ENCODE results near the gene ADAMTS17.
"Not testable (repeated sequence)": the region's sequence is repeated elsewhere in the genome, so short reads cannot be mapped to it uniquely, and the experiment has no call there.

The ADAMTS17 gene

GRCh38 chr15:99951511-99951910, 390.3 kb downstream of the ADAMTS17 start:
- DNase-seq (ENCODE audit: low spot score), result no peak

DNA sequence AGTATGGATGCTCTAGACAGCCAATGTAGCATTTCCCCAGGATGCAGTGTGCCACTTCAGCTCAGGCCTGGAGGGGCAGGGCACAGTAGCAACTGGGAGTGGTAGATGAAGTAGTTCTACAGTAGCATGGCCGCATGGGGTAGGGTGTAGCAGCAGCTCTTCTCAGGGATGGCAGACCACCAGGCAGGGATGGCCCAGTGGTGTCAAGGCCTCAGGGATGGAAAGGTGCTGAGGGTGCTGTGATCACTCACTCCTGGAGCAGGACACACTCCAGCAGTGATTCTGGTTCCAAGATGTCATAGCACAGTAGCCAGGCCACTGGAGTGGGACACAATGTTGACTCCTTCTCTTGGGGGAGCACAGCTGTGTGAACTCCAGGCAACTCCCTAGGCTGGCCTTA, 397.6 kb downstream of the ADAMTS17 start:
- no peak for DNase-seq (ENCODE audit: low spot score)

- no peak for DNase-seq (ENCODE audit: low spot score)
Observed at GRCh38 chr15:99943466-99943865, 398.3 kb downstream of the ADAMTS17 start.

DNA sequence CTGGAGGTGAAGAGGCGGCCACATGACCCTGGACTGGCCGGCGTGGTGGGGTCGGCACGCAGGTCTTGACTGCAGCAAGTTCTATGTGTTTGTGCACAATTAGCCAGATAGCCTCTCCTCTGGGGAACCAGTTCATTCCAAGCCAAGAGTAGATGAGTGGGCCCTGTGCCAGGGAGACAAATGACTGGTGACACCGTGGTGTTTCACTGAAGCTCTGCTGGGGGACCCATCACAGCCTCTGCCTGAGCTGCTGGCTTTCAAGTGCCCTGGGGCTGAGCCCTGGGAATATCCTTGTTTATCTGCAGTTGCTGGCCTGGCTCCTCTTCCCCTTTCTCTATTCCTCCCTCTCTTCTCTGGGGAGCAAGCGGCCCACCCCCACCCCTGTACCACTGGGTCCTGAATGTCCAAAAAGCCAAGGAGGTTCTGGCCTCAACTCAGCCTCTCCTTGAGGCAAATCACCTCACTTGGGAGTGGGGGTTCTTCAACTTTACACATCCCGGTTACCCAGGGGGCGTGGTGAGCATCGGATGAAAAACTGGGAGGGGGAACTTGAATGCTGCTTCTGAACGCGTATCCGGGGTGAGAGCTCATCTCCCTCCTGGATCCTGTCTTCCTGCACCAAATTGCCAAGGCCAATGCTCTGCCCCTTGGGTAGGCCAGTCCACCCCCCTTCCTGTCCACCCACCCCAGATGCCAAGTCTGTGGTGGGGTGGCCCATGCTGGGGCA, 408.9 kb downstream of the ADAMTS17 start:
- no peak for DNase-seq (ENCODE audit: low spot score)

- DNase-seq (ENCODE audit: low spot score), result no peak
Observed at GRCh38 chr15:99931703-99932603, 409.8 kb downstream of the ADAMTS17 start.

DNA sequence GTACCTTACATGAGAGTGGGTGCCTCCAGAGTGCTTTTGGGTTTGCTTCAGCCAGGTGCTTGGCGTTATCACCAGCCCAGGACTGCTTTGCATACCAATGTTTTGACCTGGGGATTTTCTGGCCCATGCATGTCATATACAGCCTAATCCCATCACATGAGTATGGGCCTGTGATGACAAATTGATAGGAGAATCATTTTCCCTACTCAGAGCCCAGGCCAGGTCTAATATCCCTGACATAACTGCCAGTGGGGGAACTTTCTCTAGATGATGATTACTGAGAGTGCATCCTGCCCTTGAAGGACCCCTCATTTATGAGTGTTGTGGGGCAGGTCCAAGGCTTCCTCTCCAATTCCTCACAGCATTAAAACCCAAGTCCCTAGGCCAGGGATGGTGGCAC, 411.1 kb downstream of the ADAMTS17 start:
- DNase-seq (ENCODE audit: low spot score), result no peak

GRCh38 chr15:99929266-99929665, 412.5 kb downstream of the ADAMTS17 start:
- no peak for DNase-seq (ENCODE audit: low spot score)

DNA sequence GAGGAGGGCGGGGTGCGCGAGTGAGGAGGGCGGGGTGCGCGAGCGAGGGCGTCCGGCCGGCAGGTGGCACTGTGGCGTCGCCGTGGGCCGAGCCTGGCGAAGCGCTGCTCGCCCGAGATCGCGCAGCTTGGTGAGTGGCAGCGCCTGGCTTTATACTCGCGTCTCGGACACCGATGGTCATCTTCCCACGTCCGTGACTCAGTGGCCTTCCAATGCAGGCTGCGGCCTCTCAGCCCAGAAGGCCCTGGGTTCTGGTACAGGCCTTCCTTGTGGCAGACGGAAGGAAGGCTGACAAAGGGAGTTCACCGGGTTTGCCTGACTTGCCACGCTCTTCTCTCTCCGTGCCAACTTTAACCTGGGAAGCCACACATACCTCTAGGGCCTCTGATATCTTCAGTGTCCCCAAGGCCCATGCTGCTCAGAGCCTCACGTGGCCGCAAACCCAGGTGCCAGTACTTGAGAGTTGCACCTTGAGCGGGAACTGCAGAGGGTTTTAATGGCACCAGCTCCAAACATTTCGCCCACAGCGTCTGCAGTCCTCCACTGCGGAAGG, 413.3 kb downstream of the ADAMTS17 start:
- peak; percentile 37 for DNase-seq (ENCODE audit: low spot score)

DNA sequence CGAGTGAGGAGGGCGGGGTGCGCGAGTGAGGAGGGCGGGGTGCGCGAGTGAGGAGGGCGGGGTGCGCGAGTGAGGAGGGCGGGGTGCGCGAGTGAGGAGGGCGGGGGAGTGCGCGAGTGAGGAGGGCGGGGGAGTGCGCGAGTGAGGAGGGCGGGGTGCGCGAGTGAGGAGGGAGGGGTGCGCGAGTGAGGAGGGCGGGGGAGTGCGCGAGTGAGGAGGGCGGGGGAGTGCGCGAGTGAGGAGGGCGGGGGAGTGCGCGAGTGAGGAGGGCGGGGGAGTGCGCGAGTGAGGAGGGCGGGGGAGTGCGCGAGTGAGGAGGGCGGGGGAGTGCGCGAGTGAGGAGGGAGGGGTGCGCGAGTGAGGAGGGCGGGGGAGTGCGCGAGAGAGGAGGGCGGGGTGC, 415.2 kb downstream of the ADAMTS17 start:
- not testable (repeated sequence) for DNase-seq (ENCODE audit: low spot score)

GRCh38 chr15:99925661-99926461, 415.9 kb downstream of the ADAMTS17 start:
- DNase-seq (ENCODE audit: low spot score), result peak; percentile 70

DNA sequence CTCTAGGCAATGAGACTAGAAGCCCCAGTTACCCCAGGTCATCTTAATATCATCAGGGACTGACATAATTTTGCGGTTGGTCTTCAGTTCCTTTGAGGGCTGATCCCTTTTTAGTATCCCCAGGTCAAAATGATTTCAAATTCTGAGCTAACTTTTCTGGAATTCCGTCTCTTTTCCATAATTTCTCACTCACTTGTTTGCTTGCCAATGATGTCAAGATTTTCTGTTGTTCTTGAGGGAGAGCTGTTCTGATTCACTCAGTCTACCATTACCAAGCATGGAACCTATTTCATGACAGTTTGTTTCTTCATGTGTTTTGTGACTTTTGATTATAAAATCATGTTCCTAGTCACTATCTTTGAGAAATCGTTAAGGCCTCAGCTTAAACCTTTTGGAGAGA, 418.1 kb downstream of the ADAMTS17 start:
- DNase-seq (ENCODE audit: low spot score), result no peak
